ENCODE results near the gene MEI4. TPM values are rescaled to one million over a fixed set of nuclear protein-coding genes. Genes with fewer than 3 reads are reported as not detected.

Gene MEI4
- total and polyA plus RNA-seq, 4 donors = not detected

DNA sequence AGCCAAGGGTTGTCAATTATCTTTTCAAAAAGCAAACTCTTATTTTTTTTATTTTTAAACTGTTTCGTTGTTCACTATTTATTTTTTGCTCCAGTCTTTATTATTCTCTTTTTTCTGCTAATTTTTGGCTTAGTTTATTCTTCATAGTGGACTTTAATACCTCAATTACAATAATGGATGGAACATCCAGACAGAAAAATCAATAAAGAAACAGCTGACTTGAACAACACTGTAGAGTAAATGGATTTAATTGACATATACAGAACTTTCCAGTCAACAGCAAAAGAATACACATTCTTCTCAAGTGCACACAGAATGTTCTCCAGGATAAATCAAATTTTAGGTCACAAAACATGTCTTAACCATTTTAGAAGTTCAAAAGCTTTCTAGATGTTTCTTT is 111.5 kb downstream of the MEI4 start:
- no peak overlapping the region for H3K4me3 ChIP-seq
- H3K9ac ChIP-seq (ENCODE audit: insufficient read depth in 1 of 2, low read length in 2 of 2) = no peak overlapping the region
- H3K9me3 ChIP-seq (ENCODE audit: control insufficient read depth in 4 of 4, insufficient read depth in 3 of 4, low read length in 3 of 4) = peaks cover 0 to 3% (median under 1%) of the 10 kb centered on the region in 4 donors
- H3K36me3 ChIP-seq (ENCODE audit: control insufficient read depth in 4 of 4, insufficient read depth in 4 of 4, low read length in 4 of 4) = no peaks in the 10 kb centered on the region
- H3K27me3 ChIP-seq (ENCODE audit: control insufficient read depth in 3 of 3, insufficient read depth in 3 of 3, low read length in 2 of 3) = no peaks in the 10 kb centered on the region
- no peak overlapping the region for H3K27ac ChIP-seq (ENCODE audit: low read depth in 1 of 2, low read length in 1 of 2)
- TF ChIP-seq, protein P1, sequence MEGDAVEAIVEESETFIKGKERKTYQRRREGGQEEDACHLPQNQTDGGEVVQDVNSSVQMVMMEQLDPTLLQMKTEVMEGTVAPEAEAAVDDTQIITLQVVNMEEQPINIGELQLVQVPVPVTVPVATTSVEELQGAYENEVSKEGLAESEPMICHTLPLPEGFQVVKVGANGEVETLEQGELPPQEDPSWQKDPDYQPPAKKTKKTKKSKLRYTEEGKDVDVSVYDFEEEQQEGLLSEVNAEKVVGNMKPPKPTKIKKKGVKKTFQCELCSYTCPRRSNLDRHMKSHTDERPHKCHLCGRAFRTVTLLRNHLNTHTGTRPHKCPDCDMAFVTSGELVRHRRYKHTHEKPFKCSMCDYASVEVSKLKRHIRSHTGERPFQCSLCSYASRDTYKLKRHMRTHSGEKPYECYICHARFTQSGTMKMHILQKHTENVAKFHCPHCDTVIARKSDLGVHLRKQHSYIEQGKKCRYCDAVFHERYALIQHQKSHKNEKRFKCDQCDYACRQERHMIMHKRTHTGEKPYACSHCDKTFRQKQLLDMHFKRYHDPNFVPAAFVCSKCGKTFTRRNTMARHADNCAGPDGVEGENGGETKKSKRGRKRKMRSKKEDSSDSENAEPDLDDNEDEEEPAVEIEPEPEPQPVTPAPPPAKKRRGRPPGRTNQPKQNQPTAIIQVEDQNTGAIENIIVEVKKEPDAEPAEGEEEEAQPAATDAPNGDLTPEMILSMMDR (IDR thresholded peaks at IDR 0.05; ENCODE audit: control extremely low read depth, extremely low read depth) = no peak
- ATAC-seq (ENCODE audit: insufficient read depth, low FRiP score) = no peak
- DNase-seq = no peak
- 79 to 81% methylated on average over 1 of the region's 1 CpG for WGBS, 2 donors
- H3K4me1 ChIP-seq (ENCODE audit: control insufficient read depth in 5 of 5, insufficient read depth in 5 of 5, low read length in 5 of 5) = no peaks in the 10 kb centered on the region

DNA sequence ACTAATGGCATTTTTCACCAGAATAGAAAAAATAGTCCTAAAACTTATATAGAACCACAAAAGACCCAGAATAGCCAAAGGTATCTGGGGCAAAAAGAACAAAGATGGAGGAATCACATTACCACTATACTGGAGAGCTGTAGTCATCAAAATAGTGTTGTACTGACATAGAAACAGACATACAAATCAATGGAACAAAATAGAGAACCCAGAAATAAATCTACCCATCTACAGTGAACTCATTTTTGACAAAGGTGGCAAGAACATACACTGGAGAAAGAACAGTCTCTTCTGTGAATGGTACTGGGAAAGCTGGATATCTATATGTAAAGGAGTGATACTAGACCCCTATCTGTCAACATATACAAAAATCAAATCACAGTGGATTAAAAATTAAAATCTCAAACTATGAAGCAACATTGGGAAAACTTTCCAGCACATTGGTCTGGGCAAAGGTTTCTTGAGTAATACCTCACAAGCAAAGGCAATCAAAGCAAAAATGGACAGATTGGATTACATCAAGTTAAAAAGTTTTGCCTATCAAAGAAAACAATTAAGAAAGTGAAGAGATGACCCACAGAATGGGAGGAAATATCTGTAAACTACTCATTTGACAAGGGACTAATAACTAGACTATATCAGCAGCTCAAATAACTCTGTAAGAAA is 120.5 kb downstream of the MEI4 start:
- DNase-seq = no peak
- Histone ChIP-seq H3K27me3 (ENCODE audit: control insufficient read depth in 3 of 3, insufficient read depth in 3 of 3, low read length in 2 of 3) (no peaks in the 10 kb centered on the region), H3K27ac (ENCODE audit: low read depth in 1 of 2, low read length in 1 of 2) (no peak overlapping the region), H3K36me3 (ENCODE audit: control insufficient read depth in 4 of 4, insufficient read depth in 4 of 4, low read length in 4 of 4) (no peaks in the 10 kb centered on the region), H3K9me3 (ENCODE audit: control insufficient read depth in 4 of 4, insufficient read depth in 3 of 4, low read length in 3 of 4) (peaks cover 0 to 4% (median 2%) of the 10 kb centered on the region in 4 donors), H3K4me3 (no peak overlapping the region), H3K4me1 (ENCODE audit: control insufficient read depth in 5 of 5, insufficient read depth in 5 of 5, low read length in 5 of 5) (no peaks in the 10 kb centered on the region), H3K9ac (ENCODE audit: insufficient read depth in 1 of 2, low read length in 2 of 2) (no peak overlapping the region)
- ATAC-seq (ENCODE audit: insufficient read depth, low FRiP score) = no peak
- TF ChIP-seq, protein P1 (IDR thresholded peaks at IDR 0.05; ENCODE audit: control extremely low read depth, extremely low read depth) = no peak

DNA sequence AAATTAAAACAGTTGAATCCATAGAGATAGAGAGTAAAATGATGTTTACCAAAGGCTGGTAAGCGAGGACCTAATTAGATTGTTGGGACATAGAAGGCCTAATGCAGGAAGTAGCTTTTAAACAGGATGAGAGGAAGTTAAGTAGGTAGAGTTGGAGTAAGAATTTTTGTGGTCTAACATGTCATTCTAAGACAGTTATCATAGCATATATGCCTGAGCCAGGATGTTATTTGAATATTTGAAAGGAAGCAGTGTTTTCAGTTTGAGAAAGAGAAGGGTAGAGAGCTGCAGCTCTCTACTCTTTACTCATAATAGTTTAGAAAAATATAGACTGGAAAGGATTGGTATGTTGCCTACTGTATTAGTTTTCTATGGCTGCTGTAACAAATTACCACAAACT is 121.6 kb downstream of the MEI4 start:
- Histone ChIP-seq H3K36me3 (ENCODE audit: control insufficient read depth in 4 of 4, insufficient read depth in 4 of 4, low read length in 4 of 4) (no peaks in the 10 kb centered on the region), H3K9ac (ENCODE audit: insufficient read depth in 1 of 2, low read length in 2 of 2) (no peak overlapping the region), H3K4me3 (no peak overlapping the region), H3K4me1 (ENCODE audit: control insufficient read depth in 5 of 5, insufficient read depth in 5 of 5, low read length in 5 of 5) (no peaks in the 10 kb centered on the region), H3K9me3 (ENCODE audit: control insufficient read depth in 4 of 4, insufficient read depth in 3 of 4, low read length in 3 of 4) (peaks cover 0 to 4% (median 0%) of the 10 kb centered on the region in 4 donors), H3K27ac (ENCODE audit: low read depth in 1 of 2, low read length in 1 of 2) (no peak overlapping the region), H3K27me3 (ENCODE audit: control insufficient read depth in 3 of 3, insufficient read depth in 3 of 3, low read length in 2 of 3) (no peaks in the 10 kb centered on the region)
- WGBS, 2 donors = 74% methylated on average over 1 of the region's 1 CpG
- ATAC-seq (ENCODE audit: insufficient read depth, low FRiP score) = no peak
- TF ChIP-seq, protein P1 (IDR thresholded peaks at IDR 0.05; ENCODE audit: control extremely low read depth, extremely low read depth) = no peak
- no peak for DNase-seq

DNA sequence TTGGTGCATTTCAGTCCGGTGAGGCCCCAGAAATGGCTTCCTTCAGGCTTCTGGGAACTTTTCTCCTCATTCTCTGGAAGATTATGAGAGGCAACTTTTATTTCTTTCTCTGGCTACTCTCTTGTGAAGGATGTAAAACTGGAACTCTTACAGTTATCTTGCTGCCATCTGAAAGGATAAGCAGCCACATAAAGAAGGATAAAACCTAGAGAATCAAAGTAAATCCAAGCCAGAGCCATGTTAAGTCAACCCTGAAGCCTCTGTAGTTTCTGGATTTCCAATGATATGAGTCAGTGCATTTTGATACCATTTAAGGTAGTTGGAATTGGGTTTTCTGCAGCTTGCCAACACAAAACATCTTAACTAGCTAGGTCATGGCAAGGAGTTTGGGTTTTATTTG is 123.6 kb downstream of the MEI4 start:
- Histone ChIP-seq H3K27ac (ENCODE audit: low read depth in 1 of 2, low read length in 1 of 2) (no peak overlapping the region), H3K9me3 (ENCODE audit: control insufficient read depth in 4 of 4, insufficient read depth in 3 of 4, low read length in 3 of 4) (no peaks in the 10 kb centered on the region), H3K4me3 (no peak overlapping the region), H3K9ac (ENCODE audit: insufficient read depth in 1 of 2, low read length in 2 of 2) (no peak overlapping the region), H3K4me1 (ENCODE audit: control insufficient read depth in 5 of 5, insufficient read depth in 5 of 5, low read length in 5 of 5) (no peaks in the 10 kb centered on the region), H3K36me3 (ENCODE audit: control insufficient read depth in 4 of 4, insufficient read depth in 4 of 4, low read length in 4 of 4) (no peaks in the 10 kb centered on the region), H3K27me3 (ENCODE audit: control insufficient read depth in 3 of 3, insufficient read depth in 3 of 3, low read length in 2 of 3) (no peaks in the 10 kb centered on the region)
- DNase-seq = no peak
- 76 to 89% methylated on average over 1 of the region's 1 CpG for WGBS, 2 donors
- TF ChIP-seq, protein P1 (IDR thresholded peaks at IDR 0.05; ENCODE audit: control extremely low read depth, extremely low read depth) = no peak
- ATAC-seq (ENCODE audit: insufficient read depth, low FRiP score) = no peak

Data from lung (tissue), 12 donors.